SK-N-MC (cell line): ENCODE data around the gene LMO1.

Source experiments
- EZH2 ChIP-seq: fragments of 200-600 bp; sonication (generic); IDR thresholded peaks from one replicate; pipeline ENCODE4 v1.6.1; 2017; ENCODE audit warnings: antibody characterized with exemption
- FOXP2 ChIP-seq: optimal IDR thresholded peaks from 2 replicates; pipeline ENCODE3; 2011; ENCODE audit warnings: mild to moderate bottlenecking, moderate library complexity; ENCODE audit not compliant: insufficient read depth; ENCODE audit errors: extremely low read length, control extremely low read depth
- POLR2AphosphoS5 ChIP-seq: IDR thresholded peaks from 2 replicates; pipeline ENCODE4 v1.6.1; 2012; ENCODE audit warnings: mild to moderate bottlenecking, low read depth, low read length, borderline replicate concordance

DNA sequence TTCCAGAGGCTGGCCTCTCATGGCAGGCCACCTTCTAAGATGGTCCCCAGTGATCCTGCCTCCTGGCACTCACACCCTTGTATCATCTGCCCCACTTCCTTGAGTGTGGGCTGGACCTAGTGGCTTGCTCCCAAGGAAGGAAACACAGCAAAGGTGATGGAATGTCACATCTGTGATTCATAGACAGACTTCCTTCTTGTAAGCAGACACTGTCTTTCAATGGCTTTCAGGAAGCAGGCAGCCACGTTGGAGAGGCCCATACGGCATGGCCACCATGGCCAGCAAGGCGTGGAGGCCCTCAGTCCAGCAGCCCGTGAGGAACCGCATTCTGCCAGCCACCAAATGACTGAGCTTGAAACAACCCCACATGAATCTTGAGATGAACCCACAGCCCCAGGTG is 11.3 kb downstream of the LMO1 start:
- no peak for TF ChIP-seq EZH2
- TF ChIP-seq POLR2AphosphoS5, result no peak
- TF ChIP-seq FOXP2, result no peak
